SK-N-MC (cell line): ENCODE measurements around the gene PTPN12.

Source experiments
- EZH2 ChIP-seq: fragments of 200-600 bp; sonication (generic); IDR thresholded peaks from one replicate; pipeline ENCODE4 v1.6.1; 2017; ENCODE audit warnings: antibody characterized with exemption
- POLR2AphosphoS5 ChIP-seq: IDR thresholded peaks from 2 replicates; pipeline ENCODE4 v1.6.1; 2012; ENCODE audit warnings: mild to moderate bottlenecking, low read depth, low read length, borderline replicate concordance

GRCh38 chr7:77497079-77497478 is 40.0 kb upstream of the PTPN12 start:
- TF ChIP-seq POLR2AphosphoS5, result no peak
- TF ChIP-seq EZH2, result no peak
